IPS DF 4.7 (cell line): Measurements from ENCODE around the gene C12orf56.
"Not testable (repeated sequence)": the region's sequence is repeated elsewhere in the genome, so short reads cannot be mapped to it uniquely, and the experiment has no call there.

Experiments used
- DNase-seq: peaks from one replicate; pipeline ENCODE4 v3.0.0-alpha.2; 2013; ENCODE audit warnings: low spot score; ENCODE audit errors: extremely low read depth

The C12orf56 gene

GRCh38 chr12:64387197-64387816 is 3.3 kb downstream of the C12orf56 start:
- no peak for DNase-seq

GRCh38 chr12:64385468-64385867 is 5.1 kb downstream of the C12orf56 start:
- DNase-seq, result no peak

GRCh38 chr12:64385019-64385418 is 5.5 kb downstream of the C12orf56 start:
- DNase-seq, result no peak

- no peak for DNase-seq
These were observed 6.9 kb downstream of the C12orf56 start for GRCh38 chr12:64383675-64384074.

GRCh38 chr12:64362721-64363305 is 27.7 kb downstream of the C12orf56 start:
- DNase-seq, result no peak

- not testable (repeated sequence) for DNase-seq
These were observed 29.4 kb downstream of the C12orf56 start for GRCh38 chr12:64361173-64361572.

DNA sequence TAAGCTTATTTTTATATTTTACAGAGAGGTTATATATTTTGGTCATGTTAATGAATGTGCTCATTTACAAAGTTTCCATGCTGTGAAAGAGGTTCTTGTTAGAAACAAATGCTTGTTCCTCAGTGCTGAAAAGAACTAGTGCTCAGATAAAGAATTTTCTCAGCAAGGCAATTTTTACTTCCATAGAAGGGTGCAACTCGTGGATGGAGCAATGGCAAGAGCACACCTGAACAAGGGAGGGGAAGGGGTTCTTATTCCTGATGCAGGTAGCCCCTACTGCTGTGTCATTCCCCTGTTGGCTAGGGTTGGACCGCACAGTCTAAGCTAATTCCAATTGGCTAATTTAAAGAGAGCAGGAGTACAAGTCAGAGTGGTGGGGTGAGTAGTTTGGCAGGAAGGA is 34.3 kb downstream of the C12orf56 start:
- DNase-seq, result not testable (repeated sequence)

DNA sequence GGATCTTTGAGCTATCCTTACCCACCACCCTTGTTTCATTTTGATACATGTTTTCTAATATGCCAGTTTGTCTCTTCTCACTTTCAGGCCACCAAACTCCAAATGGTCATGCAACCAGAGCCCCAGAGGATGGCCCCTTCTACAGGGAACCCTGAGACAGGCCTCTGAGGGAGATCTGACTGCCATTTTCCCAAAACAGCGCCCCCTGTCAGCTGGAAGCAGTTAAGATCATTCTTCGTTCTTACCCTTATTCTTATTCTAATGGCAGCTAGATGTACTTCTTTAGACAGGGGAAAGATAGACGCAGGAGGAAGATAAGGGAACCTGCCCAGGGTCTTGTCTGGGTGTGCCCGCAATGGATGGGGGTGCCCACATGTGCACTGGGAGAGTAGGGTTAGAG is 38.4 kb downstream of the C12orf56 start:
- no peak for DNase-seq

DNA sequence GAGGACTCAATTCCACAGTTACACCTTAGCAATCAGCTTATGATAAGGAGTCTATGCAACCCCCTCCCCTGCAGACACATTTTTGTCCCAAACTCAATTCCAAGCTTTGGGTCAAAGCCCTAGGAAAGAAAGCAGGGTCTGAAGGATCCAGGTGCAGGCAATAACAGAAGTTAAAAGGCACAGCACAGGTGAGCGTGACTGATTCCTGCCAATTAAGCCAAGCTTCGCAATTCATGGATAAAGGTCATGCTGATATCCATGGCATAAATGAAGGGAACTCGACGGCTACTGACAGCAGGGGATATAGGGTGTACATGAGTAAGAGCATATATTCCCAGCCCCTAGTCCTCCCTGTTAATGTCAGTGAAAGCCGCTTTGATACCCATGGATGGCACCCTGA is 39.3 kb downstream of the C12orf56 start:
- no peak for DNase-seq

DNA sequence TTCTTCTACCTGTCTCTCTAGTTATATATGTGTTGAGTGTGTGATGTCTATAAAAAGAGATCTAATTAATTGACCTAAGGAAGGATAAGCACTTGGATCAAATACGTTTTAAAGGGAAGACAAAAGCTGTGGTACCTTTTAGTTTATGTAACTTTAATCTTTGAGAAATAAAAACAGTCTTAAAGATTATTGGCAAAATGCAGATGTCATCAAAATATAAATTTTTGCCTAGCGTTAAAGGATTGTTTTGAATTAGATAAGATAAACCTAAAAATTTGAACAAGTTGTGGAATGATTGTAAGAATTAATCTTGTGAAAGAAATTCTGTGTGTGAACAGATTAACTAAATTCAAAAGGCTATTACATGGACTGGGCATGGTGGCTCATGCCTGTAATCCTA is 42.9 kb downstream of the C12orf56 start:
- no peak for DNase-seq

DNA sequence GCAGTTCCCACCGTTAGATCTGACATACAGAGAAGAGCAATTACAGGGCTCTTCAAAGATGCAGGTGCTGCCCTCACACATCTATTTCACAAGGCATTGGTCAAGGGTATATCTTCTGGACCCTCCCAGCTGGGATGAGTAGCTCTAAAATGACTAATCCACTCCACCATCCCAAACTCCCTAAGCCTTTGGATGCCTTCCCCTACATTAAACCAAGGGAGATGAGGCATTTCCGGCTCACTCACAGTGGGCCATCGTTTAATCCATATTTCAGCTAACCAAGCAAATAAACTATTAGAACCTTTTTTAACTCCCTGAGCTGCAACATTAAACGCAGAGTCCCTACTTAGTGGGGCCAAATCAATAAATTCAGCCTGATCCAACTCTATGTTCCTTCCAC is 45.9 kb downstream of the C12orf56 start:
- DNase-seq, result not testable (repeated sequence)

GRCh38 chr12:64340546-64340945 is 50.0 kb downstream of the C12orf56 start:
- DNase-seq, result not testable (repeated sequence)

DNA sequence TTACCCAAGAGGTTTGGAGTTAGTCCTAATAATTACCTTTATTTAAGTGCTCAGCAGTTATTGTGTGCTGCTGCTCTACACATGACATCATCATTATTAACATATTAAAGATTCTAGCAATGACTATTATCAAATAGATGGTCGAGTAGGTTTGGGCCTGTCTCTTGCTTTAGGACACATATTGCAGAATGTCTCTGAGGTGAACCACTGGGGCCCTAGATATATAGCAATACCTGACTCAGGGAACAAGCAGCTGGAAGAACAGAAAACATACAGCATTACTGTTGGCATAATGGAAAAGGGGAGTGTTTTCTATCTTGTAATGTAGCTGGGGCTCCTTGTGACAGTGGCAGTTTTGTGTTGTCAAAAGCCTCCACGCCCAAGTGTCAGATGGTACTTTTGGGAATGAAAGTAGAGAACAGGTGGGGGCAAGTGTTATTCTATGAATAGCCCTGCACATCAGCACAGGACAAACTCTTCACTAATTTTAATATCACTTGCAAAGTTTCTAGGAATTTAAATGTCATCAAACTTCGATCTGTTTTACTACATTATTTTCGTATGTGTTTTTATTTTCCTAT is 54.6 kb downstream of the C12orf56 start:
- no peak for DNase-seq

GRCh38 chr12:64332938-64333337 is 57.6 kb downstream of the C12orf56 start:
- no peak for DNase-seq

DNA sequence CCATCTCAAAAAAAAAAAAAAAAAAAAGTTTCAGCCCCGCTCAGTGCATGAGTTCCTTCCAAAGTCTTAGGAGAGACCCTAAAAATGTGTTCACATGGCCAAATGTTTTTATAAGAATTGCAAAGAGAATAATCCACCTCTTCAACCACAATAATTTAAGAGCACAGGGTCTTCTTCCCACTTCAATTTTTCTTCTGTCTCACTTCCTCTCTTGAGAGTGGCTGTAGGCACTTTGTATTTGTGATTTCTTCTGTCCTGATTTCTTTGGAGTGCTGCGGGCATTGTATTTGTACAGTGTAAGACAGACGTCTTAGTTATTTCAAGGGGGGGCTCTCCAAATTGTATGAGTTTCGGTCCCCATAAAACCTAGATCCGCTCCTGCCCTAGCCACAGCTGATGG is 58.3 kb downstream of the C12orf56 start:
- DNase-seq, result no peak

DNA sequence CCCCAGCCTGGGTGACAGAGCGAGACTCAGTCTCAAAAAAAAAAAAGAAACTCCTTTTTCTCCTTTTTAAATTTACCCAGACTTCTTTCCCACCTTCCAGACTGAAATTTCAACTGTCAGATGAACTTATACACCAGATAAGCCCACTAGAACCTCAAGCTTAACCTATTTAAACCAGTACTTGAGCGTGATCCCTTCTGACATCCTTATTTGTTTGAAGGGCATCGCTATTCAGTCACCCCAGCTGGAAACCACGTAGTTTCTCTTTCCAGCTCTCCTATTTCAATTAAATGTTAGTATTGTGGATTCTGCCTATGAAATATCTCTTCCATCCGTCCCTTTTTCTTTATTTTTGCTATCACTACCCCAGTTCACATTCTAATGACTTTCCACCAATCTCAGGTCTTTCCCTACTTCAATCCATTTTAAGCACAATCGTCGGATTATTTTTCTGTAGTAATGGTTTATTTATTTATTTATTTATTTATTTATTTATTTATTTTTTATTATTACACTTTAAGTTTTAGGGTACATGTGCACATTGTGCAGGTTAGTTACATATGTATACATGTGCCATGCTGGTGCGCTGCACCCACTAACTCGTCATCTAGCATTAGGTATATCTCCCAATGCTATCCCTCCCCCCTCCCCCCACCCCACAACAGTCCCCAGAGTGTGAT is 61.4 kb downstream of the C12orf56 start:
- not testable (repeated sequence) for DNase-seq

- no peak for DNase-seq
These were observed 65.5 kb downstream of the C12orf56 start for GRCh38 chr12:64325055-64325454.

DNA sequence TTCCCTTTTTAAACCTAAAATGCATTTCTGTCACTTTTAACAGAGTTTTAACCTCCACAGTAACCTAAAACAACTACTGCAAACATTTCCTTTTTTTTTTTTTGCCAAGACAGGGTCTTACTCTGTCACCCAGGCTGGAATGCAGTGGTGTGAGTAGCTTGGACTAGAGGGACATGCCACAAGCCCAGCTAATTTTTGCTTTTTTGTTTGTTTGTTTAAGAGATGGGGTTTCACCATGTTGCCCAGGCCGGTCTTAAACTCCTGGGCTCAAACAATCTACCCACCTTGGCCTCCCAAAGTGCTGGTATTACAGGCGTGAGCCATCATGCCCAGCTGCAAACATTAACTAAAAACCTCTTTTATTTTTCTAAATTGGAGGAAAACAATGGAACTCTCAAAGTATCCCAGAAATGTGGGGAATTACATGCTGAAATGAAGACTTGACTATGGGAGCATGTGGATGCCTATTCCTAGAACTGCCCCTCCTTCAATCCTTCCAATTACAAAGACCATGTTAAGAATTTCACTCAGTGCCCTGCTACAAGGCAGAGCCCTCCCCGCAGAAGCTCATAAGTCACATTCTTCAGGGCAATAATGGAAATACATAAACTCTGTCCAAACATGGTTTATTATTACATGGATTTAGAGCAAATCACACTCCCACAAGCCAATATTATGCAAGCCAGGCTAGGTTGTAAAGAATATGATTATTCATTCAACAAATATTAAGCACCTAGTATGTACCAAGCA is 66.9 kb downstream of the C12orf56 start:
- no peak for DNase-seq

- no peak for DNase-seq
These were observed 67.6 kb downstream of the C12orf56 start for GRCh38 chr12:64323006-64323405.

DNA sequence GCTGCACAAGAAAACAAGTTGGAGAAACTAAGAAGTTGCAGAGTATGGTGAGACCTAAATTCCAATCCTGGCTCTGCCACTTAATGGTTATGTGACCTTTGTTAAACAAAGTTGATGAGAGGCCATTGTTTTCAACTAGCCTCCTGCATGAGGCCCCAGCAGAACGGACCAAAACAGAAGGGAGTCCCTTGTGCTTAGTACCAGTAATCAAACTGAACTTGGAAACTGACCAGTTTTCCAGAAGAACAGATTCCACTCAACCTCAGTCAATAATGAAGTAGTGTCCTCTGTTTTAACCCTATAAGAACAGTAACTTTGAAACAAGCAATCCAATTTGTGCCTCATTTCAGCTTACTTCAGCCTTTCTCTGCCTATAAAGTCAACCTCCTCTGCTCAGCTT is 69.9 kb downstream of the C12orf56 start:
- DNase-seq, result no peak

DNA sequence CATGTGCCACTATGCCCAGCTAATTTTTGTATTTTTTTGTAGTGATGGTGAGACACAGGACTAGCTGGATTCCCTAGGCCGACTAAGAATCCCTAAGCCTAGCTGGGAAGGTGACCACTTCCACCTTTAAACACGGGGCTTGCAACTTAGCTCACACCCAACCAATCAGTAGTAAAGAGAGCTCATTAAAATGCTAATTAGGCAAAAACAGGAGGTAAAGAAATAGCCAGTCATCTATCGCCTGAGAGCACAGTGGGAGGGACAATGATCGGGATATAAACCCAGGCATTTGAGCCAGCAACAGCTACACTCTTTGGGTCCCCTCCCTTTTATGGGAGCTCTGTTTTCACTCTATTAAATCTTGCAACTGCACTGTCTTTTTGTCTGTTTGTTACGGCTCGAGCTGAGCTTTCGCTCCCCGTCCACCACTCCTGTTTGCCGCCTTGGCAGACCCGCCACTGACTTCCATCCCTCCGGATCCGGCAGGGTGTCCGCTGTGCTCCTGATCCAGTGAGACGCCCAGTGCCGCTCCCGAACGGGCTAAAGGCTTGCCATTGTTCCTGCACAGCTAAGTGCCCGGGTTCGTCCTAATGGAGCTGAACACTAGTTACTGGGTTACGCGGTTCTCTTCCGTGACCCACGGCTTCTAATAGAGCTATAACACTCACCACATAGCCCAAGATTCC is 70.9 kb downstream of the C12orf56 start:
- not testable (repeated sequence) for DNase-seq
